T-helper 2 cell (primary cell): ENCODE measurements around the gene ADSS1.

Experiments used
- DNase-seq, 5 experiments: peaks; one replicate each; pipeline versions ENCODE4 v3.0.0 to v3.0.0-alpha.2; 2012 to 2022

Gene ADSS1

GRCh38 chr14:104770851-104771272, 46.8 kb downstream of the ADSS1 start:
- peak in 1 of 5 experiments; percentile 35 for DNase-seq

- no peak for DNase-seq
Measured at GRCh38 chr14:104771374-104771773, 47.3 kb downstream of the ADSS1 start.

- DNase-seq = no peak
Measured at GRCh38 chr14:104771918-104772706, 48.1 kb downstream of the ADSS1 start.

- no peak for DNase-seq
Measured at GRCh38 chr14:104772707-104773504, 48.9 kb downstream of the ADSS1 start.

GRCh38 chr14:104773505-104774452, 49.8 kb downstream of the ADSS1 start:
- DNase-seq = no peak

GRCh38 chr14:104774453-104775072, 50.5 kb downstream of the ADSS1 start:
- DNase-seq = no peak

- no peak for DNase-seq
Measured at GRCh38 chr14:104775073-104775489, 51.1 kb downstream of the ADSS1 start.

- DNase-seq = no peak
Measured at GRCh38 chr14:104776481-104776880, 52.5 kb downstream of the ADSS1 start.

GRCh38 chr14:104776961-104777807, 53.2 kb downstream of the ADSS1 start:
- DNase-seq = no peak

GRCh38 chr14:104777808-104778249, 53.8 kb downstream of the ADSS1 start:
- DNase-seq = no peak

GRCh38 chr14:104778694-104779331, 54.8 kb downstream of the ADSS1 start:
- DNase-seq = no peak

GRCh38 chr14:104779776-104780512, 55.9 kb downstream of the ADSS1 start:
- no peak for DNase-seq

GRCh38 chr14:104780513-104781030, 56.5 kb downstream of the ADSS1 start:
- DNase-seq = no peak

- DNase-seq = no peak
Measured at GRCh38 chr14:104781271-104782077, 57.4 kb downstream of the ADSS1 start.

GRCh38 chr14:104782086-104782807, 58.2 kb downstream of the ADSS1 start:
- no peak for DNase-seq

GRCh38 chr14:104782808-104783139, 58.7 kb downstream of the ADSS1 start:
- no peak for DNase-seq

- no peak for DNase-seq
Measured at GRCh38 chr14:104783484-104784217, 59.6 kb downstream of the ADSS1 start.

GRCh38 chr14:104784218-104784568, 60.2 kb downstream of the ADSS1 start:
- DNase-seq = no peak
